Muscle layer of colon (tissue), 2 donors: ENCODE data around the gene CCDC88B.

Experiments used
- H3K27ac ChIP-seq: one replicate; pipeline ENCODE4 v1.7.0; 2013; ENCODE audit warnings: low read depth, mild to moderate bottlenecking, low read length, moderate library complexity
- H3K27me3 ChIP-seq, 2 donors: one replicate each; pipeline ENCODE4 v1.7.0; 2013; ENCODE audit warnings: low read length in 2 of 2, mild to moderate bottlenecking in 2 of 2; ENCODE audit not compliant: insufficient read depth in 2 of 2, control insufficient read depth in 1 of 2
- H3K36me3 ChIP-seq: one replicate; pipeline ENCODE4 v1.7.0; 2013; ENCODE audit warnings: mild to moderate bottlenecking, low read length; ENCODE audit not compliant: insufficient read depth
- H3K4me1 ChIP-seq: one replicate; pipeline ENCODE4 v1.7.0; 2013; ENCODE audit warnings: mild to moderate bottlenecking, low read length; ENCODE audit not compliant: insufficient read depth
- H3K4me3 ChIP-seq, 2 donors: one replicate each; pipeline ENCODE4 v1.7.0; 2013; ENCODE audit warnings: low read length in 2 of 2, low read depth in 1 of 2, mild to moderate bottlenecking in 1 of 2, moderate library complexity in 1 of 2
- H3K9ac ChIP-seq: one replicate; pipeline ENCODE4 v1.7.0; 2013; ENCODE audit warnings: low read length
- H3K9me3 ChIP-seq: one replicate; pipeline ENCODE4 v1.7.0; 2013; ENCODE audit warnings: mild to moderate bottlenecking, low read length
- donor health status: abdominal sarcoma.
- donor health status: Adenocarcinoma of cecum.

The CCDC88B gene

DNA sequence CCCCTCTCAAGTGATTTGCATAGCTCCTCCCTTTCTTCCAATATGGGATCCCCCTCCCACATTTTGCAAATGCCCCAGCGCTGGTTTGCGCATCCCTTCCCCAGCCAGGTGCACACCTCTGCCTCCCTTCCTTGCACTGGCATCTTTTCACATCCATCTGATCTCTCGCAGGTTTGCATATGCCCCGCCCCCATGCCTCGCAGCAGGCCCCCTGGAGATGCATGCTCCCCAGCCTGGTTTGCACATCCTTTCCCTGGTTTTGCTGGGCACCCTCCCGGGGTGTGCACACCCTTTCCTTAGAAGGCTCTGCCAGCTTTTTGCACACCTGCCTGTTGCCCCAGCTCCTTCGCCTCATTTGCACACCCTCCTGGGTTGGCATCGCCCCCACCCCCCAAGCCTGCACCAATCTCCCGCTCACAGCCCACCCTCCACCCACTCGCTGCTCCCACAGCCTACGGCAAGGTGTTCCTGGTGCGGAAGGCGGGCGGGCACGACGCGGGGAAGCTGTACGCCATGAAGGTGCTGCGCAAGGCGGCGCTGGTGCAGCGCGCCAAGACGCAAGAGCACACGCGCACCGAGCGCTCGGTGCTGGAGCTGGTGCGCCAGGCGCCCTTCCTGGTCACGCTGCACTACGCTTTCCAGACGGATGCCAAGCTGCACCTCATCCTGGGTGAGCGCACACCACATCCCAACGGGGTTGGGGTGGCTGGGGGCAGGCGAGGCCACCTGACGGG is 19.9 kb downstream of the CCDC88B start:
- Histone ChIP-seq H3K36me3 (peaks cover 28% of the 10 kb centered on the region), H3K9ac (peak overlapping the region; percentile 33), H3K27ac (peak overlapping the region; percentile 24), H3K4me3 (peak overlapping the region; percentile 90 to 92), H3K27me3 (no peaks in the 10 kb centered on the region), H3K4me1 (peaks cover 25% of the 10 kb centered on the region), H3K9me3 (no peaks in the 10 kb centered on the region)

- Histone ChIP-seq H3K9ac (no peak overlapping the region), H3K27me3 (no peaks in the 10 kb centered on the region), H3K4me3 (peak overlapping the region in 1 of 2 donors; percentile 90), H3K27ac (no peak overlapping the region), H3K4me1 (peaks cover 22% of the 10 kb centered on the region), H3K9me3 (no peaks in the 10 kb centered on the region), H3K36me3 (peaks cover 35% of the 10 kb centered on the region)
Measured at GRCh38 chr11:64360448-64360921, 20.5 kb downstream of the CCDC88B start.

DNA sequence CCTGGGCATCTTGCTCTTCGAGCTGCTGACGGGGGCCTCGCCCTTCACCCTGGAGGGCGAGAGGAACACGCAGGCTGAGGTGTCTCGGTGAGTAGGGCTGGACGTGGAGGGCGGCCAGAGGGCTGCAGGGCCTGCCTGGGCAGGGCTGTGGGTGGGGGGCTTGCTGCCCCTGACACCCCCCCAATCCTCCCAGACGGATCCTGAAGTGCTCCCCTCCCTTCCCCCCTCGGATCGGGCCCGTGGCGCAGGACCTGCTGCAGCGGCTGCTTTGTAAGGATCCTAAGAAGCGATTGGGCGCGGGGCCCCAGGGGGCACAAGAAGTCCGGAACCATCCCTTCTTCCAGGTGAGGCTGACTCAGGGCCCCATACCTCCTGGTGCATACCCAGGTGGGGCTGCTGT is 21.7 kb downstream of the CCDC88B start:
- H3K27me3 ChIP-seq, result no peaks in the 10 kb centered on the region
- no peak overlapping the region for H3K27ac ChIP-seq
- no peak overlapping the region for H3K4me3 ChIP-seq
- peaks cover 21% of the 10 kb centered on the region for H3K4me1 ChIP-seq
- H3K9me3 ChIP-seq, result no peaks in the 10 kb centered on the region
- no peak overlapping the region for H3K9ac ChIP-seq
- H3K36me3 ChIP-seq, result peaks cover 44% of the 10 kb centered on the region

DNA sequence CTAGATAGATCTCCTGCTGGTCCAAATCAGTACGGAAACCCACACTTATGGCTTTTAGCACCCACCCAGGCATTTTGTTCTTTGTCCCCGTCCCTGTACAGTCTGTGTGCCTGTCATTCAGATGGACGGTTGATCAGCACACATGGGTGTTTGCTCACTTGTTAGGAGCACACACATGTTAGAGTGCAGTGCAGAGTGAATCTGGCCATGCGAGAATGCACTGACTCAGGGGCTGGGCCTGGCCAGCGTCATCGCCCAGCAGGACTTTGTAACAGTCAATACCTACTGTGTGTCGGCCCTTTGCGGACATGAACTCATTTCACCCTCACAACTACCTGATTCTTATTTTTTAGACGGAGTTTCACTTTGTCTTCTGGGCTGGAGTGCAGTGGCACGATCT is 22.3 kb downstream of the CCDC88B start:
- Histone ChIP-seq H3K36me3 (peaks cover 46% of the 10 kb centered on the region), H3K27me3 (no peaks in the 10 kb centered on the region), H3K27ac (no peak overlapping the region), H3K4me3 (no peak overlapping the region), H3K9me3 (no peaks in the 10 kb centered on the region), H3K9ac (no peak overlapping the region), H3K4me1 (peaks cover 21% of the 10 kb centered on the region)

DNA sequence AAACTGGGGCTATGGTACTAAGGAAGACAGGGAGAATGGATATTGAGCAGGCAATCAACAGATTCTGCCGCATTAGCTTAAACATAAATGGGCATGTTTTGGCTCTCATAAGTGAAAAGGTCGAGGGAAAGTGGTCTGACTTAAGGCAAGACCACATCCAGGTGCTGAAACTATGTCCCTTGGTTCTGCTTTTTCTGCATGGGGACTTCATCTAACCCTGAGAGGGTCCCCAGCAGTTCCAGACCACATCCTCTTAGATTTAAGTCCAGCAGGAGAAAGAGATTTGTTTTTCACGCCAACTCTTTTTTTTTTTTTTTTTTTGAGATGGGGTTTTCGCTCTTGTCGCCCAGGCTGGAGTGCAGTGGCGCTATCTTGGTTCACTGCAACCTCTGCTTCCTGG is 24.4 kb downstream of the CCDC88B start:
- Histone ChIP-seq H3K4me3 (no peak overlapping the region), H3K36me3 (peaks cover 56% of the 10 kb centered on the region), H3K27me3 (no peaks in the 10 kb centered on the region), H3K27ac (no peak overlapping the region), H3K4me1 (peaks cover 11% of the 10 kb centered on the region), H3K9ac (no peak overlapping the region), H3K9me3 (no peaks in the 10 kb centered on the region)

DNA sequence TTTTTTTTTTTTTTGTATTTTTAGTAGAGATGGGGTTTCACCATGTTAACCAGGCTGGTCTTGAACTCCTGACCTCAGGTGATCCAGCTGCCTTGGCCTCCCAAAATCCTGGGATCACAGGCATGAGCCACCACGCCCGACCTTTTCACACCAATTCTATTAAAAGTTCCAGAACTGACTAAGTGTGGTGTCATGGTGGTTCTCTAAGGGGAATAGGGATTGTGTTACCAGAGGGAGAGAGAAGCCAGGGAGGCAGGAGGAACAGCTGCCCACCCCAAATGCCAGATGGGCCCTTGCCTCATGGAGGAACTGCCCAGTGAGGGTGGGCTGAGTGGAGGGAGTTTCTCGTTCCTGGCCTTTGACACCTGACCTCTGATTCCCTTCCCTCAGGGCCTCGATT is 24.9 kb downstream of the CCDC88B start:
- no peak overlapping the region for H3K4me3 ChIP-seq
- no peaks in the 10 kb centered on the region for H3K27me3 ChIP-seq
- H3K9ac ChIP-seq, result no peak overlapping the region
- H3K4me1 ChIP-seq, result peaks cover 6% of the 10 kb centered on the region
- peaks cover 60% of the 10 kb centered on the region for H3K36me3 ChIP-seq
- no peaks in the 10 kb centered on the region for H3K9me3 ChIP-seq
- H3K27ac ChIP-seq, result no peak overlapping the region

GRCh38 chr11:64366751-64367150 is 26.7 kb downstream of the CCDC88B start:
- Histone ChIP-seq H3K36me3 (peaks cover 54% of the 10 kb centered on the region), H3K4me1 (no peaks in the 10 kb centered on the region), H3K9me3 (no peaks in the 10 kb centered on the region), H3K27ac (no peak overlapping the region), H3K9ac (no peak overlapping the region), H3K4me3 (no peak overlapping the region), H3K27me3 (no peaks in the 10 kb centered on the region)

DNA sequence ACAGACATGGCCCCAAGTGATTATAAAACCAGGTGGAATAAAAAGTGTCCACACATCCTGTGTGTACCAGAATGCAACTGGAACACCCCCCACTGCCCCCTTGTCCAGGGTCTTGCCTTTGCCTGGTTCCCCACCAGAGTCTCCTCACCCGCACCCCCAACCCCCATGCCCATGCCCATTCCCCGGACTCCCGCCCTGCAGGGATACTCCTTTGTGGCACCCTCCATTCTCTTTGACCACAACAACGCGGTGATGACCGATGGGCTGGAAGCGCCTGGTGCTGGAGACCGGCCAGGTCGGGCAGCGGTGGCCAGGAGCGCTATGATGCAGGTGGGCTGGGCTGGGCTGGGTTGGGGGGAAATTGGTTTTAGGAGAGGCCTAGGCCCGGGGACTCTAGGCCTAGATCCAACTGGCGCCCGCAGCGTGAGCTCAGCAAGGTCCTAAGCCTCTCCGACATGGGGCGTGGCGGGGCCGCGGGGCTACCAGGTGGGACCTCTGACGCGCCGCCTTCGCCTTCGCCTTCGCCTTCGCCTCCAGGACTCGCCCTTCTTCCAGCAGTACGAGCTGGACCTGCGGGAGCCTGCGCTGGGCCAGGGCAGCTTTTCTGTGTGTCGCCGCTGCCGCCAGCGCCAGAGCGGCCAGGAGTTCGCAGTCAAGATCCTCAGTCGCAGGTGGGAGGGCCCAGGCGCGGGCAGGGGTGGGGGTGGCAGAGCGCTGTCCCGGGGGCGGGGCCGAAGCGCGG is 28.1 kb downstream of the CCDC88B start:
- H3K4me1 ChIP-seq, result peaks cover 11% of the 10 kb centered on the region
- no peak overlapping the region for H3K4me3 ChIP-seq
- H3K27me3 ChIP-seq, result no peaks in the 10 kb centered on the region
- peaks cover 42% of the 10 kb centered on the region for H3K36me3 ChIP-seq
- no peaks in the 10 kb centered on the region for H3K9me3 ChIP-seq
- no peak overlapping the region for H3K9ac ChIP-seq
- no peak overlapping the region for H3K27ac ChIP-seq

GRCh38 chr11:64368673-64369074 is 28.7 kb downstream of the CCDC88B start:
- H3K9me3 ChIP-seq, result no peaks in the 10 kb centered on the region
- no peaks in the 10 kb centered on the region for H3K27me3 ChIP-seq
- H3K36me3 ChIP-seq, result peaks cover 37% of the 10 kb centered on the region
- no peak overlapping the region for H3K27ac ChIP-seq
- no peak overlapping the region for H3K4me3 ChIP-seq
- H3K4me1 ChIP-seq, result peaks cover 11% of the 10 kb centered on the region
- no peak overlapping the region for H3K9ac ChIP-seq

GRCh38 chr11:64369440-64370421 is 29.7 kb downstream of the CCDC88B start:
- H3K4me1 ChIP-seq, result peaks cover 11% of the 10 kb centered on the region
- H3K4me3 ChIP-seq, result no peak overlapping the region
- no peak overlapping the region for H3K9ac ChIP-seq
- no peaks in the 10 kb centered on the region for H3K27me3 ChIP-seq
- H3K9me3 ChIP-seq, result no peaks in the 10 kb centered on the region
- peaks cover 34% of the 10 kb centered on the region for H3K36me3 ChIP-seq
- H3K27ac ChIP-seq, result no peak overlapping the region

- H3K4me3 ChIP-seq, result no peak overlapping the region
- no peak overlapping the region for H3K27ac ChIP-seq
- no peaks in the 10 kb centered on the region for H3K9me3 ChIP-seq
- H3K36me3 ChIP-seq, result peaks cover 23% of the 10 kb centered on the region
- H3K9ac ChIP-seq, result no peak overlapping the region
- H3K27me3 ChIP-seq, result no peaks in the 10 kb centered on the region
- H3K4me1 ChIP-seq, result peaks cover 11% of the 10 kb centered on the region
Measured at GRCh38 chr11:64371201-64371600, 31.2 kb downstream of the CCDC88B start.
